SJCRH30 (cell line): Measurements from ENCODE around the gene ADCY5. TPM values are rescaled to one million over a fixed set of nuclear protein-coding genes. Genes with fewer than 3 reads are reported as not detected.

Experiments used
- DNase-seq, 2 experiments: peaks; one replicate each; pipeline ENCODE4 v3.0.0-alpha.2; 2015 to 2020
- H3K27ac ChIP-seq: fragments of 250-450 bp; sonication (Bioruptor Pico); 2 replicates; pipeline ENCODE4 v1.5.1; 2020; ENCODE audit warnings: mild to moderate bottlenecking, moderate library complexity
- H3K27me3 ChIP-seq: fragments of 250-450 bp; sonication (Bioruptor Pico); 2 replicates; pipeline ENCODE4 v1.5.1; 2020; ENCODE audit warnings: mild to moderate bottlenecking, moderate library complexity
- H3K36me3 ChIP-seq: fragments of 250-450 bp; sonication (Bioruptor Pico); 2 replicates; pipeline ENCODE4 v1.5.1; 2020; ENCODE audit warnings: mild to moderate bottlenecking, moderate library complexity
- H3K4me1 ChIP-seq: fragments of 250-450 bp; sonication (Bioruptor Pico); 2 replicates; pipeline ENCODE4 v1.5.1; 2020; ENCODE audit warnings: mild to moderate bottlenecking, moderate library complexity
- H3K4me3 ChIP-seq: fragments of 250-450 bp; sonication (Bioruptor Pico); 2 replicates; pipeline ENCODE4 v1.5.1; 2020; ENCODE audit warnings: mild to moderate bottlenecking, moderate library complexity
- H3K9me3 ChIP-seq: fragments of 250-450 bp; sonication (Bioruptor Pico); replicated peaks from 2 replicates; pipeline ENCODE4 v1.5.1; 2020; ENCODE audit warnings: mild to moderate bottlenecking, moderate library complexity
- total RNA-seq: library from RNA; depleted of rRNA; stranded (reverse); fragments of >200 nt; shearing (Covaris generic); gene quantifications from 2 replicates; pipeline ENCODE4 v1.2.3, GENCODE V29; 2014; rRNA removed

Gene ADCY5
- total RNA-seq, 1 experiment from 2014 or later: 0.75 TPM

DNA sequence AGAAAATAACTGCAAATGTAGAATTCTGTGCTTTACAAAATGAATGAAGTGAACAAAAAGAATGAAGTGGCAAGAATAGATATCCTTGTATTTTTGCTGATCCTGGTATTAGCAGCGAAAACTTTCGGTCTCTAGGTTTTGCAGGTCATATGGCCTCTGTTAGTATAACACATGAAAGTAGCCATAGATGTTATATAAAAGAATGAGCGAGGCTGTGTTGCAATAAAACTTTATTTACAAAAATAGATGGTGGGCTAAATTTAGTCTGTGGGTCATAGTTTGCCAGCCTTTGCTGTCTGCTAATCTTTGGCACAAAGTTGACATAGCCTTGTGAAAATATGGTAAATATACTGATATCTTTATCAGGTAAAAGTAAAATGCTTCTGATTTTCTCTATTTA, 212.0 kb downstream of the ADCY5 start:
- no peak overlapping the region for H3K4me3 ChIP-seq
- H3K9me3 ChIP-seq: no peaks in the 10 kb centered on the region
- H3K27me3 ChIP-seq: no peaks in the 10 kb centered on the region
- no peaks in the 10 kb centered on the region; the same call in 1 of the 2 replicates for H3K36me3 ChIP-seq
- H3K4me1 ChIP-seq: no peaks in the 10 kb centered on the region
- no peak for DNase-seq
- H3K27ac ChIP-seq: no peak overlapping the region

Other genes starting within 250 kb of the ADCY5 start
- gene SEC22A, start 247.1 kb downstream of the ADCY5 start, total RNA-seq: 30.9 and 35.3 TPM in 2 replicates
- gene HACD2, start 136.0 kb upstream of the ADCY5 start, total RNA-seq: 34.2 and 37.0 TPM in 2 replicates